AG09309 (cell line): ENCODE measurements around the gene IQGAP2.

Source experiments
- DNase-seq: peaks from one replicate; pipeline ENCODE4 v3.0.0-alpha.2; 2010; ENCODE audit warnings: low read depth
- H3K4me3 ChIP-seq: 2 replicates; pipeline ENCODE4 v1.5.1; 2011; ENCODE audit warnings: mild to moderate bottlenecking, low read depth, low read length, moderate library complexity; ENCODE audit not compliant: control insufficient read depth
- CTCF ChIP-seq: IDR thresholded peaks from 2 replicates; pipeline ENCODE4 v1.5.1; 2011; ENCODE audit warnings: mild to moderate bottlenecking, low read depth, low read length, inconsistent platforms; ENCODE audit not compliant: insufficient read depth, control insufficient read depth; ENCODE audit errors: missing control alignments

Gene IQGAP2

GRCh38 chr5:76703707-76704106 is 300.6 kb downstream of the IQGAP2 start:
- DNase-seq = no peak
- H3K4me3 ChIP-seq = no peak overlapping the region
- no peak for TF ChIP-seq CTCF

- no peak for DNase-seq
- no peak overlapping the region for H3K4me3 ChIP-seq
- TF ChIP-seq CTCF = no peak
These were observed 301.1 kb downstream of the IQGAP2 start for GRCh38 chr5:76704131-76704663.

GRCh38 chr5:76705574-76705973 is 302.5 kb downstream of the IQGAP2 start:
- no peak for TF ChIP-seq CTCF
- DNase-seq = no peak

GRCh38 chr5:76709762-76710161 is 306.7 kb downstream of the IQGAP2 start:
- no peak overlapping the region for H3K4me3 ChIP-seq
- peak; percentile 55 for DNase-seq
- no peak for TF ChIP-seq CTCF

More at GRCh38 chr5:76705574-76705973, 302.5 kb downstream of the IQGAP2 start:
- H3K4me3 ChIP-seq = no peak overlapping the region

GRCh38 chr5:76710991-76711390 is 307.9 kb downstream of the IQGAP2 start:
- no peak for TF ChIP-seq CTCF
- no peak for DNase-seq
- no peak overlapping the region for H3K4me3 ChIP-seq

GRCh38 chr5:76714751-76715485 is 311.8 kb downstream of the IQGAP2 start:
- DNase-seq = no peak

More at GRCh38 chr5:76714751-76715485, 311.8 kb downstream of the IQGAP2 start:
- no peak overlapping the region; the same call in 1 of the 2 replicates for H3K4me3 ChIP-seq
- TF ChIP-seq CTCF = no peak
